HepG2 (cell line): ENCODE data around the gene KRTAP3-3. TPM values are rescaled to one million over a fixed set of nuclear protein-coding genes. Genes with fewer than 3 reads are reported as not detected.
"Not testable (repeated sequence)": the region's sequence is repeated elsewhere in the genome, so short reads cannot be mapped to it uniquely, and the experiment has no call there.

ENCODE experiments used
- ATAC-seq: fragments of 200-7000 bp; cut with Tn5 transposase; 3 replicates; pipeline ENCODE4 v1.9.1; 2020; ENCODE audit warnings: mild to moderate bottlenecking, moderate library complexity
- BruUV-seq: library from RNA; stranded (reverse); fragments of 400-500 nt; replicated peaks from 2 replicates; lab custom pipeline; 2021; lab: Mats Ljungman, UMichigan
- CTCF ChIA-PET: fragments of 300-600 bp; formaldehyde crosslinking; extraction: SDS; loops from one replicate; lab custom pipeline; 2021; ENCODE audit warnings: low total read pairs, inconsistent platforms, low intra/inter-chr PET ratio; lab: Yijun Ruan, JAX
- POLR2A ChIA-PET: fragments of 350-600 bp; sonication (Branson Sonifier 250); formaldehyde crosslinking; loops from one replicate; lab custom pipeline; 2020; ENCODE audit warnings: antibody characterized with exemption, inconsistent platforms; lab: Yijun Ruan, JAX
- DNase-seq: peaks from one replicate; pipeline ENCODE4 v3.0.0-alpha.2; 2015; ENCODE audit warnings: low spot score
- FAIRE-seq: peaks from 3 replicates; lab custom pipeline; 2011; peaks lifted over from hg19 to GRCh38; lab: Jason Lieb, UNC
- H2AFZ ChIP-seq: one replicate; pipeline ENCODE4 v1.6.1; 2011; ENCODE audit warnings: low read length, inconsistent platforms
- H3K27ac ChIP-seq: fragments of 300-600 bp; 3 replicates; pipeline ENCODE4 v1.8.0; 2011; ENCODE audit warnings: mixed run types, mild to moderate bottlenecking, mixed read lengths, low read length, inconsistent platforms; ENCODE audit not compliant: insufficient read depth; ENCODE audit errors: extremely low read length
- H3K27me3 ChIP-seq, 2 experiments: fragments of 200-600 bp in 1 of 2; 2 replicates in 1 of 2; 3 replicates in 1 of 2; pipeline versions ENCODE4 v1.6.0 to v1.8.0; 2011; ENCODE audit warnings: low read length in 2 of 2, mild to moderate bottlenecking in 2 of 2, moderate library complexity in 2 of 2, inconsistent platforms in 1 of 2; ENCODE audit not compliant: insufficient read depth in 2 of 2, control insufficient read depth in 1 of 2
- H3K36me3 ChIP-seq, 2 experiments: fragments of 200-600 bp in 1 of 2; replicated peaks in 1 of 2; 2 replicates in 1 of 2; 3 replicates in 1 of 2; pipeline versions ENCODE4 v1.5.1 to v1.8.0; 2011; ENCODE audit warnings: low read length in 2 of 2, inconsistent platforms in 1 of 2; ENCODE audit not compliant: insufficient read depth in 2 of 2, control insufficient read depth in 1 of 2
- H3K4me1 ChIP-seq: 2 replicates; pipeline ENCODE4 v1.5.1; 2012; ENCODE audit warnings: low read length, inconsistent platforms; ENCODE audit not compliant: insufficient read depth
- H3K4me2 ChIP-seq: 2 replicates; pipeline ENCODE4 v1.6.0; 2011; ENCODE audit warnings: low read depth, low read length, inconsistent platforms
- H3K4me3 ChIP-seq, 3 experiments: fragments of 200-600 bp in 1 of 3; sonication (generic), shearing (Covaris generic) in 1 of 3; replicated peaks in 1 of 3; 2 replicates each; pipeline ENCODE4 v1.5.1; 2011 to 2016; ENCODE audit warnings: low read length in 3 of 3, inconsistent platforms in 2 of 3, low read depth in 2 of 3, mild to moderate bottlenecking in 2 of 3, control low read depth in 1 of 3, mixed read lengths in 1 of 3; ENCODE audit not compliant: insufficient read depth in 1 of 3
- H3K79me2 ChIP-seq: one replicate; pipeline ENCODE4 v1.6.1; 2011; ENCODE audit warnings: low read length, inconsistent platforms; ENCODE audit not compliant: insufficient read depth
- H3K9ac ChIP-seq: 2 replicates; pipeline ENCODE4 v1.6.0; 2011; ENCODE audit warnings: mild to moderate bottlenecking, low read depth, low read length, inconsistent platforms; ENCODE audit not compliant: insufficient read depth
- H3K9me3 ChIP-seq: 2 replicates; pipeline ENCODE4 v1.5.1; 2012; ENCODE audit warnings: mild to moderate bottlenecking, low read length
- H4K20me1 ChIP-seq: 2 replicates; pipeline ENCODE4 v1.6.0; 2011; ENCODE audit warnings: inconsistent platforms, mild to moderate bottlenecking, low read length, moderate library complexity; ENCODE audit not compliant: insufficient read depth
- SNAPC4 ChIP-seq: sonication (generic); formaldehyde crosslinking; IDR thresholded peaks from 2 replicates; pipeline ENCODE4 v1.4.0; 2020; ENCODE audit warnings: mild to moderate bottlenecking, missing genetic modification reagents
- WGBS: methylation state at CpG from one replicate; pipeline ENCODE4 v1.1.6; 2017; ENCODE audit warnings: low lambda C conversion rate; 5-methylcytosine and 5-hydroxymethylcytosine counted together
- in situ Hi-C: cut with HindIII; loops from 2 replicates; pipeline ENCODE4 v1.10.0; 2017; ENCODE audit warnings: low pct_unique_long_range_greater_than_20kb; ENCODE audit not compliant: extremely low pct_ligation_motif_present
- intact Hi-C: fragments of 100-400 bp; cut with micrococcal nuclease; formaldehyde crosslinking; loops from one replicate; pipeline ENCODE4 v1.10.0; 2022; ENCODE audit not compliant: unreplicated experiment
- polyA plus RNA-seq, 8 experiments: library from polyadenylated mRNA; depleted of rRNA in 3 of 8; stranded (reverse) in 7 of 8; unstranded in 1 of 8; fragments of >200 nt; fragmentation: Illumina TruSeq in 4 of 8; extraction: Trizol in 4 of 8; gene quantifications; 2 replicates each; pipeline versions ENCODE4 v1.2.1 to v1.2.3, GENCODE V29; 2011 to 2016; ENCODE audit warnings: low read depth in 4 of 8, missing spikeins in 1 of 8, mixed read lengths in 1 of 8; ENCODE audit not compliant: insufficient read depth in 1 of 8
- total RNA-seq, 5 experiments: library from RNA; depleted of rRNA; stranded (reverse); fragments of >200 nt; fragmentation: Illumina TruSeq; extraction: Trizol; gene quantifications; 2 replicates each; pipeline ENCODE4 v1.2.3, GENCODE V29; 2016; ENCODE audit warnings: low read depth in 1 of 5

Gene KRTAP3-3
- total and polyA plus RNA-seq, 2 of the 13 experiments (the other 11 are each of a cell fraction or from before 2014, with no cell fraction given): not detected

DNA sequence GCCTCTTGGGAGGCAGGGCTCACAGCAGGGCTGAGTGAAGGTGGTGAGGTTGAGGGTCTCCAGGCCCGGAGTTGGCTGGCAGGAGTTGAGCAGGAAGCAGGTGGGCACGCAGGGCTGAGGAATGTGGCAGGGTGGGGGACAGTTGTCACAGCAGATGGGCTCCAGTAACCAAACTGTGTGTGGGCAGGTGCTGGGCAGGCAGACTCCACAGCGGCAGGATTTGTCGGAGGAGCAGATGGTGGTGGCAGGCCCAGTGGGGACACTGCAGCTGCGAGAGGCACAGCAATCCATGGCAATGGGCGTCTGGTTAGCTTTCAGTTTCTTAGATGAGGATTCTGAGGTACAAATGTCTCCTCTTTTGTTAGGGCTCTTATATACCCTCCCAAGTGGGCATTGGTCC lies 5.6 kb upstream of the KRTAP3-3 start, which contains the start of gene KRTAP3-2:
KRTAP3-2 (minus strand) TSS at position 344 of the 400 bp plus-strand sequence; CDS start at position 291, 53 bp downstream.
- DNase-seq, in situ Hi-C loops, H3K9ac ChIP-seq, H4K20me1 ChIP-seq, intact Hi-C loops, POLR2A ChIA-PET, H2AFZ ChIP-seq, H3K36me3 ChIP-seq, CTCF ChIA-PET, H3K9me3 ChIP-seq, H3K27me3 ChIP-seq, ATAC-seq, H3K79me2 ChIP-seq, H3K27ac ChIP-seq, H3K4me3 ChIP-seq, H3K4me2 ChIP-seq, FAIRE-seq, BruUV-seq: not testable (repeated sequence)
- 87% methylated on average over 6 of the region's 6 CpGs for WGBS
- H3K4me1 ChIP-seq: peaks cover 35% of the 10 kb centered on the region

- Histone ChIP-seq H3K9me3 (no peaks in the 10 kb centered on the region), H3K27me3 (no peaks in the 10 kb centered on the region), H3K36me3 (no peaks in the 10 kb centered on the region), H2AFZ (no peak overlapping the region), H3K27ac (no peak overlapping the region), H3K4me3 (no peak overlapping the region), H4K20me1 (no peaks in the 10 kb centered on the region), H3K79me2 (no peaks in the 10 kb centered on the region), H3K4me1 (peaks cover 18% of the 10 kb centered on the region), H3K4me2 (no peak overlapping the region), H3K9ac (no peak overlapping the region)
- BruUV-seq: no TSS peak
- in situ Hi-C loops (no loop called here), intact Hi-C loops (no loop called here)
- no peak for DNase-seq
- TF ChIP-seq SNAPC4 (CRISPR knock-in tag): no peak
- ATAC-seq: no peak
- ChIA-PET CTCF (no interaction called here), POLR2A (no interaction called here)
- WGBS: 87% methylated on average over 2 of the region's 2 CpGs
- no peak for FAIRE-seq
Observed at GRCh38 chr17:40997361-40997760, 3.4 kb upstream of the KRTAP3-3 start.
